Activated CD4-positive, alpha-beta T cell treated with anti-CD3 and anti-CD28 coated beads for 36 hours (primary cell): ENCODE data around the gene DMTF1. TPM values are rescaled to one million over a fixed set of nuclear protein-coding genes. Genes with fewer than 3 reads are reported as not detected.

Source experiments
- ATAC-seq: fragments of 200-7000 bp; cut with Tn5 transposase; one replicate; pipeline ENCODE4 v1.10.0; 2021; ENCODE audit warnings: mild to moderate bottlenecking, moderate library complexity
- CTCF ChIA-PET: fragments of 350-600 bp; sonication (Branson Sonifier 250); formaldehyde crosslinking; loops from one replicate; lab custom pipeline; 2021; ENCODE audit warnings: antibody characterized with exemption; lab: Charles Lee
- POLR2A ChIA-PET: fragments of 350-600 bp; sonication (Branson Sonifier 250); formaldehyde crosslinking; loops from one replicate; lab custom pipeline; 2021; ENCODE audit warnings: antibody characterized with exemption, inconsistent platforms; lab: Charles Lee
- DNase-seq: peaks from one replicate; pipeline ENCODE4 v3.0.0-alpha.2; 2020
- H3K27ac Mint-ChIP-seq: one replicate; pipeline ENCODE4 v1.8.0; 2021; ENCODE audit warnings: mixed read lengths
- H3K27me3 Mint-ChIP-seq: one replicate; pipeline ENCODE4 v1.8.0; 2021; ENCODE audit warnings: mixed read lengths
- H3K36me3 Mint-ChIP-seq: one replicate; pipeline ENCODE4 v1.8.0; 2021; ENCODE audit warnings: low read depth, mixed read lengths
- H3K4me1 Mint-ChIP-seq: one replicate; pipeline ENCODE4 v1.8.0; 2021; ENCODE audit warnings: mixed read lengths
- H3K4me3 Mint-ChIP-seq: one replicate; pipeline ENCODE4 v1.8.0; 2021; ENCODE audit warnings: mild to moderate bottlenecking, moderate library complexity, mixed read lengths
- H3K9me3 Mint-ChIP-seq: one replicate; pipeline ENCODE4 v1.8.0; 2021; ENCODE audit warnings: low read depth, mixed read lengths
- intact Hi-C, 2 experiments: fragments of 100-400 bp; cut with DNase I in 1 of 2; cut with micrococcal nuclease in 1 of 2; formaldehyde crosslinking; loops; one replicate each; pipeline versions ENCODE4 v1.14.2 to v1.15.1; 2022 to 2024; cut with DNase I, micrococcal nuclease
- total RNA-seq, 2 experiments: library from RNA; stranded (reverse); gene quantifications; one replicate each; pipeline ENCODE4 v1.2.3, GENCODE V29; 2021

DMTF1 gene
- total RNA-seq, 2 experiments from 2014 or later, result 60.4 to 64.9 TPM

- Mint-ChIP-seq H3K27ac (no peak overlapping the region), H3K4me1 (peaks cover 21% of the 10 kb centered on the region), H3K4me3 (no peak overlapping the region), H3K9me3 (no peaks in the 10 kb centered on the region), H3K27me3 (no peaks in the 10 kb centered on the region), H3K36me3 (peaks cover 52% of the 10 kb centered on the region)
- ChIA-PET POLR2A (no interaction called here), CTCF (interaction anchor here (1.5 kb wide), 1 partner anchor 11 kb away, joined by 4 read pairs; no protein-coding TSS in a partner anchor)
- DNase-seq, result no peak
- no peak for ATAC-seq
- intact Hi-C loops, result loop anchor here in 1 of 2 experiments (2.0 kb wide), 1 partner anchor 14 kb away; no protein-coding TSS in a partner anchor
These were observed 12.2 kb downstream of the DMTF1 start for GRCh38 chr7:87164433-87164832.

GRCh38 chr7:87170828-87171227 is 18.6 kb downstream of the DMTF1 start:
- Mint-ChIP-seq H3K27me3 (no peaks in the 10 kb centered on the region), H3K27ac (no peak overlapping the region), H3K36me3 (peaks cover 60% of the 10 kb centered on the region), H3K4me1 (peaks cover 4% of the 10 kb centered on the region), H3K4me3 (no peak overlapping the region), H3K9me3 (no peaks in the 10 kb centered on the region)
- ChIA-PET CTCF (interaction anchor here (1.0 to 1.4 kb wide), 4 partner anchors 12 to 65 kb away, joined by 3 to 4 read pairs (median 3); partner anchors contain the start of gene DMTF1), POLR2A (interaction anchor here (0.6 kb wide), 1 partner anchor 192 kb away, joined by 3 read pairs; no protein-coding TSS in a partner anchor)
- intact Hi-C loops, result no loop called here
- DNase-seq (no peak), ATAC-seq (no peak)

- Mint-ChIP-seq H3K27ac (no peak overlapping the region), H3K9me3 (no peaks in the 10 kb centered on the region), H3K4me3 (no peak overlapping the region), H3K36me3 (peaks cover 59% of the 10 kb centered on the region), H3K27me3 (no peaks in the 10 kb centered on the region), H3K4me1 (peaks cover 7% of the 10 kb centered on the region)
- intact Hi-C loops, result no loop called here
- ChIA-PET POLR2A (no interaction called here), CTCF (interaction anchor here (0.7 to 1.4 kb wide), 6 partner anchors 12 to 245 kb away, joined by 3 to 4 read pairs (median 3); partner anchors contain the start of gene DMTF1)
- DNase-seq, result no peak
- no peak for ATAC-seq
These were observed 19.2 kb downstream of the DMTF1 start for GRCh38 chr7:87171282-87171934.

DNA sequence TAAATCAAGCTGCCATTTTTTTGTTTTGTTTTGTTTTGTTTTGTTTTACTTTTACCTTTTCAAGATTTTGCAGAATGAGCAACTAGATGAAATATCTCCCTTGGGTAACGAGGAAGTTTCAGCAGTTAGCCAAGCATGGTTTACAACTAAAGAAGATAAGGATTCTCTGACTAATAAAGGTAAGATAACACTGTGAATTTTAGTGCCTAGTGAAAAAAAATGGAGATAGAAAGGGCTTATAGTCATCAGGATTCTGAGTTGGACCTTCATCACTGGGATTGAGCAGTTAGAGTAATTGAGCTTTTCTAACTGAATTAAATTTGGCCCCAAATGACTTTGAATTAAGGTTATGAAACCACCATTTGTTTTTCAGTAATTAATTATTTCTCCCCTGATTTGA is 21.2 kb downstream of the DMTF1 start:
- ATAC-seq (no peak), DNase-seq (no peak)
- Mint-ChIP-seq H3K27me3 (no peaks in the 10 kb centered on the region), H3K27ac (no peak overlapping the region), H3K4me3 (no peak overlapping the region), H3K4me1 (peaks cover 16% of the 10 kb centered on the region), H3K9me3 (no peaks in the 10 kb centered on the region), H3K36me3 (peaks cover 60% of the 10 kb centered on the region)
- ChIA-PET POLR2A (no interaction called here), CTCF (interaction anchor here (0.6 to 2.9 kb wide), 3 partner anchors 12 to 203 kb away, joined by 3 to 14 read pairs (median 3); no protein-coding TSS in a partner anchor)
- intact Hi-C loops, result no loop called here

- peaks cover 25% of the 10 kb centered on the region for H3K4me1 Mint-ChIP-seq
These were observed 26.1 kb downstream of the DMTF1 start for GRCh38 chr7:87178320-87178719.

GRCh38 chr7:87179180-87179579 is 26.9 kb downstream of the DMTF1 start:
- Mint-ChIP-seq H3K36me3 (peaks cover 63% of the 10 kb centered on the region), H3K4me1 (peaks cover 25% of the 10 kb centered on the region)

More at GRCh38 chr7:87178320-87178719, 26.1 kb downstream of the DMTF1 start:
- Mint-ChIP-seq H3K27me3 (no peaks in the 10 kb centered on the region), H3K27ac (no peak overlapping the region), H3K36me3 (peaks cover 62% of the 10 kb centered on the region), H3K4me3 (no peak overlapping the region), H3K9me3 (no peaks in the 10 kb centered on the region)
- ATAC-seq (no peak), DNase-seq (no peak)
- intact Hi-C loops, result loop anchor here in 1 of 2 experiments (2.0 kb wide), 1 partner anchor 14 kb away; no protein-coding TSS in a partner anchor
- CTCF ChIA-PET, result interaction anchor here (0.8 to 1.0 kb wide), 2 partner anchors 25 to 35 kb away, joined by 3 read pairs; no protein-coding TSS in a partner anchor
- POLR2A ChIA-PET, result no interaction called here

DNA sequence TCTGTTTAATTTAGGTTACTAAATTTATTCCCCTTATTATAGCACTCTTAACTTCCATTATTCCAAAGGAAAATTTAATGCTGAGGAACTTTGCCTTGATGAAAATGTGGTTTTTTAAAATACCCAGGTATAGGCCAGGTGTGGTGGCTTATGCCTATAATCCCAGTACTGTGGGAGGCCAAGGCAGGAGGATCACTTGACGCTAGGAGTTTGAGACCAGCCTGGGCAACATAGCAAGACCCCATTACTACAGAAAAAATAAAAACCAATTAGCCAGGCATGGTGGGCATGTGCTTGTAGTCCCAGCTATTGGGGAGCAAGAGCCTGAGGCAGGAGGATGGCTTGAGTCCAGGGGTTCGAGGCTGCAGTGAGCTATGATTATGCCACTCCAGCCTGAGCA is 34.9 kb downstream of the DMTF1 start:
- DNase-seq (no peak), ATAC-seq (no peak)
- no peaks in the 10 kb centered on the region for H3K27me3 Mint-ChIP-seq
- H3K27ac Mint-ChIP-seq, result no peak overlapping the region
- H3K36me3 Mint-ChIP-seq, result peaks cover 72% of the 10 kb centered on the region
- POLR2A ChIA-PET, result no interaction called here
- CTCF ChIA-PET, result interaction anchor here (0.9 kb wide), 1 partner anchor 15 kb away, joined by 3 read pairs; no protein-coding TSS in a partner anchor
- intact Hi-C loops, result no loop called here
- H3K4me3 Mint-ChIP-seq, result no peak overlapping the region
- peaks cover 23% of the 10 kb centered on the region for H3K4me1 Mint-ChIP-seq
- no peaks in the 10 kb centered on the region for H3K9me3 Mint-ChIP-seq

More at GRCh38 chr7:87179180-87179579, 26.9 kb downstream of the DMTF1 start:
- DNase-seq (no peak), ATAC-seq (no peak)
- no peaks in the 10 kb centered on the region for H3K27me3 Mint-ChIP-seq
- no peaks in the 10 kb centered on the region for H3K9me3 Mint-ChIP-seq
- H3K27ac Mint-ChIP-seq, result no peak overlapping the region
- H3K4me3 Mint-ChIP-seq, result no peak overlapping the region
- intact Hi-C loops, result loop anchor here in 1 of 2 experiments (2.0 kb wide), 1 partner anchor 14 kb away; no protein-coding TSS in a partner anchor
- POLR2A ChIA-PET, result no interaction called here
- CTCF ChIA-PET, result no interaction called here

- peaks cover 26% of the 10 kb centered on the region for H3K4me1 Mint-ChIP-seq
- intact Hi-C loops, result no loop called here
- peaks cover 69% of the 10 kb centered on the region for H3K36me3 Mint-ChIP-seq
- ATAC-seq, result no peak
- no peak for DNase-seq
- H3K27ac Mint-ChIP-seq, result no peak overlapping the region
- no peaks in the 10 kb centered on the region for H3K9me3 Mint-ChIP-seq
- ChIA-PET CTCF (interaction anchor here (1.5 kb wide), 1 partner anchor 35 kb away, joined by 3 read pairs; no protein-coding TSS in a partner anchor), POLR2A (no interaction called here)
- no peak overlapping the region for H3K4me3 Mint-ChIP-seq
- H3K27me3 Mint-ChIP-seq, result no peaks in the 10 kb centered on the region
These were observed 36.7 kb downstream of the DMTF1 start for GRCh38 chr7:87188930-87189329.

- Mint-ChIP-seq H3K4me1 (peaks cover 26% of the 10 kb centered on the region), H3K9me3 (no peaks in the 10 kb centered on the region), H3K27ac (peak overlapping the region; percentile 65), H3K27me3 (no peaks in the 10 kb centered on the region), H3K36me3 (peaks cover 62% of the 10 kb centered on the region), H3K4me3 (no peak overlapping the region)
- DNase-seq (no peak), ATAC-seq (peak; percentile 58)
- ChIA-PET POLR2A (no interaction called here), CTCF (no interaction called here)
- intact Hi-C loops, result loop anchor here in 1 of 2 experiments (5.0 kb wide), 1 partner anchor 47 kb away; no protein-coding TSS in a partner anchor
These were observed 38.5 kb downstream of the DMTF1 start for GRCh38 chr7:87190783-87191182.

GRCh38 chr7:87192784-87193487 is 40.7 kb downstream of the DMTF1 start:
- no peak overlapping the region for H3K4me3 Mint-ChIP-seq
- intact Hi-C loops, result loop anchor here (1.0 to 5.0 kb wide), 2 partner anchors 8 to 44 kb away; no protein-coding TSS in a partner anchor
- peaks cover 65% of the 10 kb centered on the region for H3K36me3 Mint-ChIP-seq
- DNase-seq (no peak), ATAC-seq (no peak)
- POLR2A ChIA-PET, result interaction anchor here (0.7 kb wide), 1 partner anchor 39 kb away, joined by 10 read pairs; no protein-coding TSS in a partner anchor
- no peaks in the 10 kb centered on the region for H3K9me3 Mint-ChIP-seq
- peak overlapping the region; percentile 65 for H3K27ac Mint-ChIP-seq
- peaks cover 32% of the 10 kb centered on the region for H3K4me1 Mint-ChIP-seq
- H3K27me3 Mint-ChIP-seq, result no peaks in the 10 kb centered on the region
- CTCF ChIA-PET, result interaction anchor here (0.6 kb wide), 1 partner anchor 131 kb away, joined by 3 read pairs; no protein-coding TSS in a partner anchor

DNA sequence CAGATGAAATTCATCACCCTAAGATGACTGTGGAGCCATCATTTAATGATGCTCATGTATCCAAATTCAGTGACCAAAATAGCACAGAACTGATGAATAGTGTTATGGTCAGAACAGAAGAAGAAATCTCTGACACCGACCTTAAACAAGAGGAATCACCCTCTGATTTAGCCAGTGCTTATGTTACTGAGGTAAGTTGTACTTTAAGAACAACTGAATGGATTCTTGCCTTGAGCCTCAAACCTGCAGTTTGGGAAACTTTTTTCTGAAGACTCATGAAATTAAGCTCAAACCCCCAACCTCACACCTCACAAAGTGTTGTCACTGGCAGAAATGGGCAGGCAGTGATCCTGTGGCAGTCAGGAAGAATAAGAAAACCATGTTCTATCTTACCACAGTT is 41.7 kb downstream of the DMTF1 start:
- Mint-ChIP-seq H3K27me3 (no peaks in the 10 kb centered on the region), H3K36me3 (peaks cover 66% of the 10 kb centered on the region), H3K4me1 (peaks cover 32% of the 10 kb centered on the region), H3K27ac (peak overlapping the region; percentile 60), H3K4me3 (no peak overlapping the region), H3K9me3 (peaks cover 3% of the 10 kb centered on the region)
- ChIA-PET CTCF (interaction anchor here (1.1 to 2.2 kb wide), 2 partner anchors 19 to 40 kb away, joined by 4 to 5 read pairs; no protein-coding TSS in a partner anchor), POLR2A (no interaction called here)
- intact Hi-C loops, result loop anchor here (1.0 to 5.0 kb wide), 2 partner anchors 7 to 43 kb away; no protein-coding TSS in a partner anchor
- ATAC-seq (no peak), DNase-seq (no peak)
